AG08395 (cell line): ENCODE measurements around the gene NUDT2.

ENCODE experiments used
- DNase-seq: peaks from one replicate; pipeline ENCODE4 v3.0.0; 2012; ENCODE audit warnings: mixed read lengths, low spot score

NUDT2 gene

GRCh38 chr9:34385561-34386230 lies 56.3 kb downstream of the NUDT2 start:
- no peak for DNase-seq

GRCh38 chr9:34386656-34387055 lies 57.3 kb downstream of the NUDT2 start:
- DNase-seq, result no peak

GRCh38 chr9:34387239-34387638 lies 57.9 kb downstream of the NUDT2 start:
- no peak for DNase-seq

- DNase-seq, result no peak
These were observed 63.1 kb downstream of the NUDT2 start for GRCh38 chr9:34392511-34392910.
